Endothelial cell of hepatic sinusoid (primary cell): ENCODE data around the gene ALDH3A1.

Source experiments
- in situ Hi-C: cut with HindIII; loops from 2 replicates; pipeline ENCODE4 v1.10.0; 2017; ENCODE audit warnings: low sequenced_read_pairs

ALDH3A1 gene

DNA sequence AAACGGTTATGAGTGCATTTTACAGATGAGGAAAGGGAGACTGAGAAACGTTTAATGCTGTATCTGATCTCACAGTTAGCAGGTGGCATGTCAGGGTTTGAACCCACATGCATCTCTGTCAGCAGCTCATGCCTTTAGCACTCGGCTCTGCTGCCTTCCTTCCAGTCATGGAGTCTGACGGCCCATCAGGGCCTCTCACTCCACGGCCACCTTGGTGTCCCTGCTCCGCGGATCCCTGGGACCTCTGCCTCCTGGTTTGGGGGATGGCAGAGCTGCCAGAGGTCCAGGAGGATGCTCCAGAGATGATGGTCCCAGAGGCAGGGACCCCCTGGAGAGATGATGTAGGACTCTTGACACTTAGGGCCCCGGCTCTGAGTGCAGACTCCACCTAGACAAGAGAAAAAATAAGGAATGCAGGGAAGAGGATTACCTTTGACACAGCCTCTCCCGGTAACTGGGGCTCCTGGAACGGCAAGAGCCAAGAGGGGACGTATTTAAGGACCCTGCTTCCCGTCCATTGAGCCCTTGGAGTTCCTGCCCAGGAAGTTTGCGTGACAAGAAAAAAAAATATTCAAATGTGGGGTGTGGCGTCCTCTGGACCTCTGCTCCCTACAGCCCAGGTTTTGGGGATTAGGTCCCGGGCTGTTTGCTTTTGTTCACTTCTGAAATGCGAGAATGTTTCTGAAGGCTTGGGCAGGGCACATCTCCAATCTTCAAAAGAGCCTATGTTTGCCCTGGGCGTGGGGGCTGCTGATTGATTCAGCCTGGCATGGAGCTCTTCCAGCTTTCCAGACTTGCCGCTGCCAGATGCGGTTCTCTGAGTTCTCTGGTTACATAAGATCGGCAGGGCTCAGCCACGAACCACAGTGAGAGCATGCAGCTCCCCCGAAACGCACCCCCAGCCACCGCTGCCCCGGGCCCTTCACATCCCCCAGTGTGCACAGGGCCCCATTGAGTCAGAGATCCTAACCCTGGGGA is at the start of gene ALDH3A1:
ALDH3A1 (minus strand) TSS at position 470 of the 978 bp plus-strand sequence. CDS start 3,169 bp downstream, outside the sequence.
- in situ Hi-C loops = no loop called here

DNA sequence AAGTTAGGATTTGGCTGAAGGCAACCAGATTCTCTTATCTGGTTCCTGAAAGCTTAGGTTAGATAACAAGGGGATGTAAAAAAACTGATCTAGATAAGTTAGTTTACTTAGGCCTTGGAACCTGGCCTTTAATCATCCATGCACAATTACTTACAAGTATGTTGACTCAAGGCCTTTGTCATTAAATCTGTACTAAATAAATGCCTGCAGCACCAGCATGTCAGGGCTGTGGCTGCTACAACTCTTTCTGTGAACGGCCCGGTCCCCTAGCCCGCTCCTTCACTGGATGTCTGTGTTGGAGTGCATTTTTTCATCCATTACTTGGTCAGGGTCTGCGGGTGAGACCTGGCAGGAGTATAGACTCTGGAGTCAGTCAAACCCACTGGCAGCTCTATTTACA is 48.4 kb upstream of the ALDH3A1 start:
- in situ Hi-C loops = no loop called here

DNA sequence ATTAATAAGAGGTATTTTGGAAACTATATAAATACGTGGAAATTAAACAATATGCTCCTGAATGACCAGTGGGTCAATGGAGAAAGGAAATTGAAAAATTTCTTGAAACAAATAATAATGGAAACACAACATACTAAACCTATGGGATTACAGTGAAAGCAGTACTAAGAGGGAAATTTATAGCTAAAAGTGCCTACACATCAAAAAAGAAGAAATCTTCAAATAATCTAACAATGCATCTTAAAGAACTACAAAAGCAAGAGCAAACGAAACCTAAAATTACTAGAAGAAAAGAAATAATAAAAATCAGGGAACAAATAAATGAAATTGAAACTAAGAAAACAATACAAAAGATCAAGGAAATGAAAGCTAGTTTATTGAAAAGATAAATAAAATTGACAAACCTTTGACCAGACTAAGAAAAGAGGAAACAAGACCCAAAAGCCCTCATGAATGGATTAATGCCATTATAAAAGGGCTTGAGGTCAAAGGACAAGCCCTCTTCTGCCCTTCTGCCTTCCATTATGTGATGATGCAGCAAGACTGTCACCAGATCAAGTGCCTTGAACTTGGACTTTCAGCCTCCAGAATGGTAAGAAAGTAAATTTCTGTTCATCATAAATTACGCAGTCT is 43.9 kb upstream of the ALDH3A1 start:
- in situ Hi-C loops = no loop called here

DNA sequence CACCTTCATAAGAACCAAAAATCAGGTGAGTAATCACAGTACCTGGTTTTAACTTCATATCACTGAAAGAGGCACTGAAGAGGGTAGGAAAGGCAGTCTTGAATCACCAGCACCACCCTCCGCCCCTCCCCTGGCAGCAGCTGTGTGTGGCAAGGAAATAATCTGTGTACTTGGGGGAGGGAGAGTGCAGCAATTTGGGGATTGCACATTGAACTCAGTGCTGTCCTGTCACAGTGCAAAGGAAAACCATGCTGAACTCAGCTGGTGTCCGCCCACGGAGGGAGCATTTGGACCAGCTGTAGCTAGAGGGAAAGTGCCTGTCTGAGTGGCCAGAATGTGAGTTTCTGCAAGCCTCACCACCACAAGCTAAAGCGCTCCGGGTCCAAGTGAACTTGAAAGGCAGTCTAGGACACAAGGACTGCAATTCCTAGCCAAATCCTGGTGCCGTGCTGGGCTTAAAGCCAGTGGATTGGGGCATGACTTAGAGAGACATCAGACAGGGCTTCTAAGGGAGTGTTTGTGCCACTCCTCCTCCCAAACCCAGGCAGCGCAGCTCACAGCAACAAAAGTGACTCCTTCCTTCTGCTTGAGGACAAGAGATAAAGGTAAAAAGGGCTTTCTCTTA is 39.7 kb upstream of the ALDH3A1 start:
- in situ Hi-C loops = no loop called here

DNA sequence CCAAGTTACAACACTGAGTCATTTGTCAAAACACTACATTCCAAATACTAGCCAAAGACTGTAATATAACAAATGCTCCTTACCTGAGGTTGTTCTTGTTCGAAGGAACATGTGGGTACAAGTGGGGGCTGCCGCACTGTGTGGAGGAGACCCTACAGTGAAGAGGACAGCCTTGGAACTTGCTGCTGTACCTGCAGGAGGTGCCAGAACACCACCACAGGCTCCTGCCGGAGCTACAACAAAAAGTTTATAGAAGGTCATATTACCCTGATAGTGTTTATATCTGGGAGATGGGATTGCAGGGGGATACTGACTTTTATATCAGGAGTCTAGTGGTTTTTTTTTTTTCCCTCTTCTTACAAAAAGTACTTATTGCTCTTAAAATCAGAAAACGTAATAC is 37.8 kb upstream of the ALDH3A1 start:
- in situ Hi-C loops = no loop called here

DNA sequence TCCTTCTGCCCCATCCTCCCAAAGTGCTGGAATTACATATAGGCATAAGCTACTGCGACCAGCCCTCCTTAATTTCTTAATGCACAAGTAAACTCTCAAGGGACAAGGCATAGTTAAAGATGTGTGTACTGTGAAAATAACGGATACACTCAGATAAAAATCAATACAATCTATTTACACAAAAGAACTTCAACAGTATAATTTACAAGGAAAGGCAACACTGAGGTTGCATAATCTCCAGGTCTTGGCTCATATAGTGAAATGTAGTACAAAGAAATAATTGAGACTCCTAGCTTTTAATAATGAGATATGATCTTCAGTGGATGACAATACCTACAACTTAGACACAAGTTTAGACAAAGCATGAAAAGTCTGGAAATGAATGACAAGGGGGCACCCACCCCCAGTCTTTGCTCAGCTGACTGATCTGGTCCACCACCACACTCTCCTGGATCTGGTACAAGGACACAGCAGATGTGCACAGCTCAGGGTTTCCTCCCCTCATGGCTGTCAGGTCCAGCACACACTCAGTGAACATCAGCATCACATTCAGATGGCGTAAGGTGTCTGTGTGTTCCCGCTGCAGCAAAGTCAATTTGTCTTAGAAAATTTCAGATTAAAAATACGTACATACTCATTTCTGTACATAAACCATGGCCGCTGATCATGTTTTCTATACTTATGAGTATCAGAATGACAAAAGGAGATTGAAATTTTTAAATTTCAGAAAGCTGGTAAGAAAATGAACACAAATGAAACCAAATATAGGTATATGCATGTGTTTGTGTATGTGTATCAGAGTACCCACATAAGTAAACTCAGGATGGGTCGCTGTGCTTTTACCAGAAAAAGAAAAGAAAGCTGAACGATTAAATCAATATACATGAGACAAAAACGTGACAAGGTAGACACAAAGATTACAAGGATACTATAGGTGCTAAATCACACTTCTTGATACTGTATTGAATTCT is 33.7 kb upstream of the ALDH3A1 start:
- in situ Hi-C loops = no loop called here

DNA sequence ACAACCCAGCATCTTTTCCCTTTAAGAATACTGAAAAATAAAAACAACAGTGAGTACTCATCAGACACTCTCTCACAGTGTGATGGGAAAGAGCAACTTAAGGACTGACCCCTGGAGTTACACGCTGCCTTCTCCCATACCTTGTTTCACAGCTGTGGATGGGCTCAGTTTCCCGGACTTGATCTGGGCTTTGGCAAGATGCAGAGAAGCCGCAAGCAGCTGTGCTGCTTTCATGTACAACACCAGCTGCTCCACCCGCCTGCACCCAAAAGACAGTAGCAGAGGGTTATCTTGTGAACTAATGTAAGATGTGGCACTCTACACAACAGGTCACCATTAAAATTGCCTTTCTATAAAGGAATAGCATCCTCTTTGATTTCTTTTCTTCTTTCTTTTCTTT is 32.7 kb upstream of the ALDH3A1 start:
- in situ Hi-C loops = no loop called here

DNA sequence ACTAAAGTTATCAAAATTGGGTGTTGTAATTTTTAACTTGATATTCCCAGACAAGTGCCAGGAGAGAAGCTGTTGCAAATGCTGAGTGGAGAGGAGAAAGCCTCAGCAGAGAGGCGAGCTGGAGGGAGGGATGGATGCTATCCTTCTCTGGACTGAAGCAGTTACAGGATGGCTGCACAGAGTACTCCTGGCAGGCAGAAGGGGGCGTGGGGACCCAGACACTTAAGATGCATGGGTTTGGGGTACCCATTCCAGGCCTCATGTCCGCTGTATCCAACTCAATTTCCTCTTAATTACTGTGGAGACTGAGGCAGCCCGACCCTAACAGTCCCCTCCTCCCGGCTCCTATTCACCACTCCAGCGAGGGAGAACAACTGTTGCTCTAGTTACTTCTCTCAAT is 25.4 kb upstream of the ALDH3A1 start:
- in situ Hi-C loops = no loop called here

DNA sequence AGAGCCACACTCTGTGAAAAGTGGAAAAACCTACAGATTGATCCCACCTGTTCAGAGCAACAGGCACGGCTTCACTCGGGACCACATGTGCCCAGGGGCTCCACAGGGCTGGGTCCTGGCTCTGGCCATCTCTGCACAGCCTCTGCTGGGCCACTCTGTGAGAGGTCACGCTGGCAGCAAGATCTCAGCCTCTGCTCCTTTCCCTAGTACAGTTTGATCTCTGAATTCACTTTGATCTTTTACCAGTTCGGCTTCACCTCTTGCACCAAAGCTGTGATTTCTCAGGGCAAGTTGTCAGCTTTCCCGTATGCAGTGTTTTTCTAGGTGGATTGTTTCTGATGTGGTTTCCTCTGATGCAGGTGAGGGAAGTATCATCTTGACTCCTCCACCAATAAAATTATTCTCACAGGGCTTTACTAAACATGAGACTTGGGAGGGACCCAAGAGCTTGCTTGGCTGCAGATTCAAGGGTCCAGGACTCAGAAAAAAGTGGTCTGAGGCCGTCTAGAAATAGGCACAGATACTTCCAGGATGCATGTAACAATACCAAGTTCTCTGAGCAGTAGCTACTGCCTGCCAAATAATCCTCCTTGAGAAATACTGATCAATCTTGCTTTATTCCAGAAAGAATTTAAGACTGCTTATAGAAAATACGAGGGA is 24.0 kb upstream of the ALDH3A1 start:
- in situ Hi-C loops = no loop called here

DNA sequence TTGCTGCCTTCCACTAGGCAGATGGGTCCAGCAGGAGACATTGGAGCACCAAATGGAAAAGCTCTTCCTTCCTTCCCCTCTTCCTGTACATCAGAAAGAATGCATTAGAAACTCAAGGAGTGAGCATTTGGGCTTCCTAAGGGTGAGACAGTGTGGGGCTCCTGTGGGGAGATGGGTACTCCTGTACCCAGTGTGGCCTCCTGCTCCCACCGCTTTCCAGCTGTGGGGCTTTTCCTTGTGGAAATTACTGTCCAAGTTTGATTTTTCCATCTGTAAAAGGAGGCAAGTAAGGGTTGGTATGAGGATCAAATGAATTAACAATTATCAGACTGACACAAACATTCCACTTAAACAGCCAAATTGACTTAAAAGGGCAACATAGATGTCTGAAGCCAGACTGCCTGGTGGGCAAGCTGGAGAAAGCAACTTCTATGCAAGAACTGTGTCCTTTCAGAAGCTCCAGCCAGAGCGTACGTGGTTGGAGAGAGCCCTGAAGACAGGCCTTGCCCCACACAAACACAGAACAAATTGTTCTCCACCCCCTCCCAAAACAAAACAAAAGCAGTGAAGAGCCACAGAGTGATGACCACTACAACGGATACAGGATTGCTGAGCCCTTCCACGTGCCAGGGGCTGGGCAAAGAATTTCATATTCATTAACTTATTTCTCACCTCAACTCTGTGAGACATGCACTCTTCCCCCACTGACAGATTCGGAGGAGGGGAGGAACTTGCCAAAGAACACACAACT is 23.1 kb upstream of the ALDH3A1 start:
- in situ Hi-C loops = no loop called here

DNA sequence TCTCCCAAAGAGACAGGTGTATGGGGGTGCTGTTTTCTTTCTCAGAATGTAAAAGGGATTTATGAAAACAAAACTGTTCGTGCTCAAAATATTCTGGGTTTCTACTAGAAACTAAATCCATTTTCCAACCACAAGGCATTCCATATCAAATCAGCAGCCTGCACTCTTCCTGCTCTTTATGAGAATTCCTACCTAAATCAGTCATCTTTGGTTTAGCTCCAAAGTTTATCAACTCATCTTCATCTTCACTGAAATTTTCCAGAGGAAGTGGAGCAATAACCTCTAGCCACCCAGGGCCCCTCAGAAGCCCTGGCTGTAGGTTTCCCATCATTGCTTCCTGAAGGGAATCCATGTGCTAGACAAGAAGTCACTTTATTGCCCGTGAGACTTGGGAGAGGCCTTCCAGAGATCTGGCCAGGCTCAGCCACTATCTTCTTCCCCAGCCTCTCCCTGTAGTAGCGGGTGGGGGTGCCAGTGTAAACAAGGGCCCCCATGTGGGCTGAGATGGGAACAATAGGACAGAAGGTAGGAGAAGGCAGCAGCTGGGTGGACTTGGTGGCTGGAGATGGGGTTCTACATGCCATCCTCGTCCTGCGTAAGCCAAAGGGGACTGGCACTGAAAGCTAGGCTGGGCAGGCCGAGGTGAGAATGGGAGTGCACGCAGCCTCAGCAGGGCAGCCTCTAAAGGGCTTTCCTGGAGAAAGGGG is 22.0 kb upstream of the ALDH3A1 start:
- in situ Hi-C loops = loop anchor here (10.0 kb wide), 1 partner anchor 405 kb away; the partner anchor contains the start of gene B9D1

DNA sequence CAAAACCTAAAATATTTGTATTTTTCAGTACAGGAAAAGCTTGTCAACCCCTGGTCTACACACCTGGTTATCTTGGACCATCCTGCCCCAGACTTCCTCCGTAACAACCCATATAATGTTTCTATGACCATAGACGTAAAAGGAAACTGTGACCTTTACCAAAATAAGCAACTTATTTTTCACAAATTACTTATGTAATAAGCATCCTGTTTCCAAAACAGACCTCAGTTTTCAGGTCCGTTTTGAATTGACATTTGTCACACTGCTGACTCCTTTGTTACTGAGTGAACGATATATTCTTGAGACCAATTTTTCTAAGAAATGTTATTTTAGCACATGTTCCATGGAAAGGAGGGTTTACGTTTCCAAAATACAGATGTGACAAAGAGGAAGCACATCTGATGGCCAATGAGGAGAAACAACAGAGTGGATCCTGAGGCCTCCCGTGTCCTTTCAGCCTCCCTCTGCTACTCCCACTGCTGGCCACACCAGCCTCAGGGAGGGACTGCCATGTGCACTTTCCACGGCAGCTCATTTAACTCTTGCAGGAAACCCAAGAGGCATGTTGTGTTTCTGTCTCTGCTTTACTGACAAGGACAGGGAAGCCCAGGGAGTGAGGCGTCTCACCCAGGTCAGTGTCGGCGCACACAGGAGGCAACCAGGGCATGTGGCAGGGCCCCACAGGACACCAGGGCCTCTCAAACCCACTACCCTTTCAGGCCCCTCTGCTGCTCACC is 20.1 kb upstream of the ALDH3A1 start:
- in situ Hi-C loops = loop anchor here (10.0 kb wide), 1 partner anchor 403 kb away; the partner anchor contains the start of gene B9D1

DNA sequence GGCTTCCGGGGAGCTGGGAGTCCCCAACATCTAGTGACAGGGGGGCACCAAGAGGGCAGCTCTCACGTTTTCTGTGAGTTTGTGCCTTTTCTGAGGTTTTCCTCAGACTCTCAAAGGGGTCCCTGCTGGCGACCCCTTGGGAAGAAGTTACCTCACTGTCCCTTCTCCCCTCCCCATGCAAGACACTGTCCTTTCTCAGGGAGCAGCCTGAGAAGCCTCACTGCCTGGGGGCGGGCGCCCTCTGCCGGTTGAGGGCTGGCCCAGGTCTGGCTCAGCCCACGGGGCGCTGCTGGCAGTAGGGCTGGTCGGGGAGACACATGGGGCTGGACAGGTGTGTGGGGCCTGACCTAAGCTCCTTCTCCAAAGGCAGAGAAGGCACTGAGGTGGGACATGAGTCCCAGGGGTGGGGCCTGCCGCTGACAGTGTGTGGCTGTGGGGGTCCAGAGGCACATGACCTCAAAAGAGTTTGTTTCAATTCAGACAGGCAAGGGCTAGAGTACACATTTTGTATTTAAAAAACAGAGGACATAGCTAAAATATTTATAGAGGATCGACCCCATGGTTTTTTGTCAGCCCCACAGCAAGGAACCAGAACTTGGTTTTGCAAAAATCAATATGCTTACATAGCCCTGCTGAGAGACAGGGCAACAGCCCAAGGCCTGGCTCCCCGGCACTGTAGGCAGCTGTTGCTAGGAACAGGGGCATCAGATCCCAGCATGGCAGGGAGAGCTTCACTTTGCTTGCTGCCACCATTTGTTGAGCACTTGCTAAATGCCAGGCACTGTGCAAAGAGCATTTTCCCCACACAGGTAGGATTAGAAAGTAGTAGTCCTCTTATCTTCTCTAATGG is 18.5 kb upstream of the ALDH3A1 start:
- in situ Hi-C loops = loop anchor here (10.0 kb wide), 1 partner anchor 402 kb away; the partner anchor contains the start of gene B9D1

DNA sequence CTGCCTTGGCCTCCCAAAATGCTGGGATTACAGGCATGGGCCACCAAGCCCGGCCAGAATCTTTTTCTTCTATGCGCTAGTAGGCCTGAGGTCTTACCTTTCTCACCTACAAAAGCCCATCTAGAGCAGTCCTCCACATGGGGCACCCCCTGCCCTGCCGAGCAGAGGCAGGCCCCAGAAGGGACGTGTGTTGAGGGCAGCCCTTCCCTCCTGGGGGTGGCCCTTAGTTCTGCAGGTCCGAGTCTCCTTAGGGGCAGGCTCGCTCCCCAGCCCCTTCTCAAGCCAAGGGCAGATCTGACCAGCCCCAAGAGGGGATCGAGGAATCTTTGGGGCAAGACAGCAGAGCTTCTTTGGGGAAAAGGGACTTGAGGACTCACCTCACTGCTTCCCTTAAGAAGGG is 17.9 kb upstream of the ALDH3A1 start:
- in situ Hi-C loops = loop anchor here (10.0 kb wide), 1 partner anchor 401 kb away; the partner anchor contains the start of gene B9D1

DNA sequence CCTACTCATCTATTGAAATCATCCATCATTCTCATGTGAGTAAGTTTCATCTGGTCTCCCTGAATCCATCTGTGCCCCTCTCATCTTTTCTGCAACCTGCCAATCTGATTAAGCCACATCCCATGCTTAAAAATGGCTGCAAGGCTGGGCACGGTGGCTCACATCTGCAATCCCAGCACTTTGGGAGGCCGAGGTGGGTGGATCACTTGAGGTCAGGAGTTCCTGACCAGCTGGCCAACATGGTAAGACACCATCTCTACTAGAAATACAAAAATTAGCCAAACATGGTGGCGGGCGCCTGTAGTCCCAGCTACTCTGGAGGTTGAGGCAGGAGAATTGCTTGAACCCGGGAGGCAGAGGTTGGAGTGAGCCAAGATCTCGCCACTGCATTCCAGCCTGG is 15.9 kb upstream of the ALDH3A1 start:
- in situ Hi-C loops = loop anchor here (5.0 to 10.0 kb wide), 2 partner anchors 247 to 399 kb away; partner anchors contain the start of gene B9D1

DNA sequence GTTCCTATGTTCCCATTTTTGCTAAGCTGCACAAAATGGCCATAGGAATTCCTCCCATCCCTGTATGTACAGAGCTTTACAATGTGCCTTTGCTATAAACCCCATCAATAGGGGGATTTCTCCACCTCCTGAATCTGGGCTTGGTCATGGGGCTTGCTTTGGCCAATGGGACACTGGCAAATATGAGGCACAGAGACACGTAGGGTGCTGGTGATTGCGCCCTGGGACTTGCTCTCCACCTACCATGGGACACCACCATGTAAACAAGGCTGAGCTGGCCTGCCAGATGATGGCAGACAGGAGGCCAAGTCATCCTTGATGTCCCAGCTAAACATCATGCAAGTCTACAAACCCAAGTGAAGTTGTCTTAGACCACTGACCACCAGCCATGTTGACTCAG is 15.3 kb upstream of the ALDH3A1 start:
- in situ Hi-C loops = loop anchor here (5.0 to 10.0 kb wide), 2 partner anchors 246 to 399 kb away; partner anchors contain the start of gene B9D1
